Adrenal gland (tissue), 12 donors: ENCODE data around the gene CBX7. TPM values are rescaled to one million over a fixed set of nuclear protein-coding genes. Genes with fewer than 3 reads are reported as not detected.
"Not testable (repeated sequence)": the region's sequence is repeated elsewhere in the genome, so short reads cannot be mapped to it uniquely, and the experiment has no call there.

Experiments used
- DNase-seq, 7 donors: peaks; one replicate each; pipeline ENCODE4 v3.0.0-alpha.2; 2019 to 2020
- H3K27ac ChIP-seq, 5 donors: fragments of 200-600 bp; sonication (generic) in 4 of 5; 1 replicate in 3 of 5; 2 replicates in 2 of 5; pipeline versions ENCODE4 v1.5.1 to v1.8.0; 2016 to 2020; ENCODE audit warnings: mild to moderate bottlenecking in 1 of 5
- H3K27me3 ChIP-seq: fragments of 200-600 bp; 2 replicates; pipeline ENCODE4 v1.8.0; 2021
- H3K36me3 ChIP-seq, 2 donors: fragments of 200-600 bp; replicated peaks in 1 of 2; 1 replicate in 1 of 2; 2 replicates in 1 of 2; pipeline versions ENCODE4 v1.5.1 to v1.8.0; 2018 to 2022
- H3K4me1 ChIP-seq, 2 donors: fragments of 200-600 bp; replicated peaks in 1 of 2; 1 replicate in 1 of 2; 2 replicates in 1 of 2; pipeline versions ENCODE4 v1.5.1 to v1.8.0; 2018 to 2021
- H3K4me3 ChIP-seq, 4 donors: fragments of 200-600 bp; sonication (generic) in 3 of 4; one replicate each; pipeline ENCODE4 v1.5.1; 2016 to 2018
- H3K9me3 ChIP-seq, 3 donors: fragments of 200-600 bp; sonication (generic) in 1 of 3; replicated peaks in 1 of 3; 1 replicate in 2 of 3; 2 replicates in 1 of 3; pipeline versions ENCODE4 v1.5.1 to v1.8.0; 2016 to 2021
- CTCF ChIP-seq, 6 experiments: fragments of 450-650 bp in 4 of 6; fragments of 200-600 bp in 2 of 6; sonication (generic) in 1 of 6; IDR thresholded peaks; 1 replicate in 5 of 6; 2 replicates in 1 of 6; pipeline versions ENCODE4 v1.5.1 to v1.8.0; 2016 to 2021; ENCODE audit warnings: antibody characterized with exemption in 6 of 6, mild to moderate bottlenecking in 2 of 6, moderate library complexity in 1 of 6
- POLR2A ChIP-seq, 2 donors: fragments of 450-650 bp; IDR thresholded peaks; one replicate each; pipeline ENCODE4 v1.6.1; 2017; ENCODE audit warnings: antibody characterized with exemption in 2 of 2, mild to moderate bottlenecking in 2 of 2, moderate library complexity in 1 of 2
- WGBS, 4 donors: extraction: QIAGEN DNeasy Blood & Tissue Kit in 2 of 4; methylation state at CpG; one replicate each; pipeline versions ENCODE4 v1.1.5 to v1.1.7; 2013 to 2017; 5-methylcytosine and 5-hydroxymethylcytosine counted together
- intact Hi-C, 2 donors: fragments of 100-400 bp; cut with DNase I; formaldehyde crosslinking; loops; one replicate each; pipeline versions ENCODE4 v1.14.1 to v1.15.0; 2022 to 2023
- polyA plus RNA-seq, 3 donors: library from polyadenylated mRNA; stranded (reverse); fragments of 200-250 nt in 2 of 3; fragments of 350-450 nt in 1 of 3; fragmentation: Illumina TruSeq in 1 of 3; extraction: RNeasy Lipid Tissue Mini Kit (QIAGEN cat#74804) in 1 of 3; gene quantifications; one replicate each; pipeline ENCODE4 v1.2.3, GENCODE V29; 2013 to 2014
- total RNA-seq, 9 donors: library from RNA; depleted of rRNA in 4 of 9; stranded (reverse); fragments of >200 nt in 4 of 9; fragments of 120-200 nt in 1 of 9; fragmentation: NEBNext Ultra II Directional in 1 of 9; extraction: Animal tissue kit (Norgen Biotek cat#: 25700) in 1 of 9; gene quantifications; one replicate each; pipeline versions ENCODE4 v1.1.0 to v1.2.4, GENCODE V29; 2013 to 2023
- donor health status: healthy with polysubstance abuse.
- donor health status: Bipolar disorder and iron deficiency.
- donor health status: DM: yes; HTN: yes; CAD: no.
- donor health status: DM: no; HTN: no; CAD: no.
- donor health status: DM: no; HTN: no; CAD: no.
- donor health status: DM: yes; HTN: yes; CAD: no.

CBX7 gene
- total and polyA plus RNA-seq, 12 donors = 2.7 to 89.2 (median 51.5) TPM

DNA sequence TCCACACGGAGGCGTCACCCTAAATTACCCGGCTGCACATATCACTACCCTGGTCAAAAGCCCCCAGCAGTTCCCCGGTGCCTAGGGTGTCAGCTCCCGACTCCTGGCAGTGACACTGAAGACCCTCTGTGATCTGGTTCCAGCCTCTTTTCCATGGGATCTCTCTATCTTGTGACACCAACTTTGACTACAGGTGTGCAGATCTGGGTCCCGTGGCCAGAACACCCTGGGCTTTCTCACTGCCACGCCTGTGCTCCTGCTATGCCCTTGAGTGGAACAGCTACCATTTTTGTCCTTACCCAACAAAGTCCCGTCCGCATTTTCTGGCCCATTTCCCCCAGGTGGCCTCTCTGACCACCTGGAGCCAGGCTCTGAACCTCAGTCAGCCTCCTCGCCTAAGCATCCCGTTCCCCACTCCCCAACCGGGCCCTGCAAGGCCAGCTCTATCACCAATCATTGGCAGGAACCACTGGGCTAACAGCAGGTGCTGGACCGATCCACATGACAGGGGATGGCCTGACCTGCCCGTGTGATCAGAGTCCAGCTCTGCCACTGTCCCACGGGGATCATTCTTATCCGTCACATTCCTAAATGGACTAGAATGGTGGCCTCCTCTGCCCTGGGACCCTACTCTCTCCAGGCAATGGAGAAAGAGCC lies 20.7 kb upstream of the CBX7 start:
- 85 to 88% (median 87%) methylated on average over 14 to 16 of the region's 16 CpGs for WGBS, 4 donors
- no peak overlapping the region for H3K4me3 ChIP-seq
- H3K9me3 ChIP-seq = no peaks in the 10 kb centered on the region
- H3K4me1 ChIP-seq = peaks cover 27 to 46% of the 10 kb centered on the region in 2 donors
- peak overlapping the region in 2 of 5 donors; percentile 66 to 89 for H3K27ac ChIP-seq
- no peaks in the 10 kb centered on the region for H3K36me3 ChIP-seq
- peak in 1 of 7 donors; percentile 52 for DNase-seq
- intact Hi-C loops = loop anchor here (10.0 kb wide), 2 partner anchors 322 to 352 kb away; partner anchors contain the start of gene ATF4 (in 1 of the 2)
- TF ChIP-seq POLR2A (IDR thresholded peaks at IDR 0.05) (no peak), CTCF (IDR thresholded peaks at IDR 0.05) (no peak)
- H3K27me3 ChIP-seq = no peaks in the 10 kb centered on the region

DNA sequence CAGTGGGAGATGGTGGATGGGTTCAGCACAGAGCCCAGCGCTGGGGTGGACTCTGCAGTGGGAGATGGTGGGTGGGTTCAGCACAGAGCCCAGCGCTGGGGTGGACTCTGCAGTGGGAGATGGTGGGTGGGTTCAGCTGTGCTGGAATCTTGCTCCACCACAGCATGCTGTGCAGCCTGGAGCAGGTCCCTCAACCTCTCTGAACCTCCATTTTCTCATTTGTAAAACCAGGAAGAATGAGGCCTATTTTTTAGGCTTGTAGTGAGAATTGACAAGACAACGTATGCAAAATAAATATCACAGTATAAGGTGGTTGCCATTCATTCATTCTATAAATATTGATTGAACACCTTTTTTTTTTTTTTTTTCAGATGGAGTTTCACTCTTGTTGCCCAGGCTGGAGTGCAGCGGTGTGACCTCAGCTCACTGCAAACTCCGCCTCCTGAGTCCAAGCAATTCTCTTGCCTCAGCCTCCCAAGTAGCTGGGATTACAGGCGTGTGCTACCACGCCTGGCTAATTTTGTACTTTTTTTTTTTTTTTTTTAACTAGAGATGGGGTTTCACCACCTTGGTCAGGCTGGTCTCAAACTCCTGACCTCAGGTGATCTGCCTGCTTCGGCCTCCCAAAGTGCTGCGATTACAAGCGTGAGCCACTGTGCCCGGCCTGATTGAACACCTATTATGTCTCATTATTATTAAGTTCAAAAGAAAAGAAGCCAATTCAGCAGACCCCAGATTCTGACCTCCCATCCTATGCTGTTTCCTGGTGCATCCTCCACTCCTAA lies 20.0 kb upstream of the CBX7 start:
- intact Hi-C loops = loop anchor here (10.0 kb wide), 2 partner anchors 322 to 352 kb away; partner anchors contain the start of gene ATF4 (in 1 of the 2)
- H3K27ac ChIP-seq = peak overlapping the region in 2 of 5 donors; percentile 66 to 89
- peaks cover 27 to 44% of the 10 kb centered on the region in 2 donors for H3K4me1 ChIP-seq
- not testable (repeated sequence) for H3K9me3 ChIP-seq, H3K27me3 ChIP-seq, H3K4me3 ChIP-seq, H3K36me3 ChIP-seq
- DNase-seq = peak in 1 of 7 donors; percentile 48
- 89 to 95% (median 90%) methylated on average over 9 to 11 of the region's 11 CpGs for WGBS, 4 donors

DNA sequence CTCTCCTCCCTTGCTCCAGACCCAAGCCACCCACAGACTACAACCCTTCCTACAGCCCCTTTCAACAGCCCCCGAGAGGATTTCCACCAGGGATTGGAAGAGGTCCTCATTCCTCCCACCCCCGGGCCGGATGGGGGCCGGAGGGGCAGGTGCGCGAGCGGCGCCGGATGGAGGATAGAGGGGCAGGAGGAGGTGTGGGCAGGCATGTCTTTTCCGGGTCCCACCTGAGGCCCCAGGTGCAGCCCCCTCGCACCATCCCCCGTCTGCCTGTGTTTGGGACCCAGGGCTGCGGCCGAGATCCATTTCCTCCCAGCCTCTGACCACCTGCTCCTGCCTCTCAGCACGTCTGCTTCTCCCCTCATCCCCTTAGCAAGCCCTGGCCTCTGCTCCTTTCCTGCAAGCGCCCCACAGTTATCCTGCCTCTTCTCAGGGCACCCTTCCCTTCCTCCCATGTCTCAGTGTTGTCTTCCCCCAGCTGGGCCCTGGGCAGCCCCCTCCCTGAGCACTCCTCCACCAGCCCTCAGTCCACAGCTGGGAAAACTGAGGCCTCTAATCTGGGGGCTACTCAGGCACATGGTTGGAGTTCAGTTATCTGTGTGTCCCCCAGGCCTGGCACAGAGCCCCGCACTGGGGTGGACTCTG lies 19.3 kb upstream of the CBX7 start:
- Histone ChIP-seq H3K27me3 (no peaks in the 10 kb centered on the region), H3K9me3 (no peaks in the 10 kb centered on the region), H3K27ac (no peak overlapping the region), H3K4me1 (peaks cover 27 to 42% of the 10 kb centered on the region in 2 donors), H3K36me3 (no peaks in the 10 kb centered on the region), H3K4me3 (no peak overlapping the region)
- WGBS, 4 donors = 70 to 77% (median 71%) methylated on average over 7 to 17 of the region's 17 CpGs
- intact Hi-C loops = loop anchor here (2.0 to 10.0 kb wide), 3 partner anchors 141 to 353 kb away; partner anchors contain the start of gene ATF4 (in 1 of the 2)
- TF ChIP-seq POLR2A (IDR thresholded peaks at IDR 0.05) (no peak), CTCF (IDR thresholded peaks at IDR 0.05) (no peak)
- peak in 1 of 7 donors; percentile 52 for DNase-seq

DNA sequence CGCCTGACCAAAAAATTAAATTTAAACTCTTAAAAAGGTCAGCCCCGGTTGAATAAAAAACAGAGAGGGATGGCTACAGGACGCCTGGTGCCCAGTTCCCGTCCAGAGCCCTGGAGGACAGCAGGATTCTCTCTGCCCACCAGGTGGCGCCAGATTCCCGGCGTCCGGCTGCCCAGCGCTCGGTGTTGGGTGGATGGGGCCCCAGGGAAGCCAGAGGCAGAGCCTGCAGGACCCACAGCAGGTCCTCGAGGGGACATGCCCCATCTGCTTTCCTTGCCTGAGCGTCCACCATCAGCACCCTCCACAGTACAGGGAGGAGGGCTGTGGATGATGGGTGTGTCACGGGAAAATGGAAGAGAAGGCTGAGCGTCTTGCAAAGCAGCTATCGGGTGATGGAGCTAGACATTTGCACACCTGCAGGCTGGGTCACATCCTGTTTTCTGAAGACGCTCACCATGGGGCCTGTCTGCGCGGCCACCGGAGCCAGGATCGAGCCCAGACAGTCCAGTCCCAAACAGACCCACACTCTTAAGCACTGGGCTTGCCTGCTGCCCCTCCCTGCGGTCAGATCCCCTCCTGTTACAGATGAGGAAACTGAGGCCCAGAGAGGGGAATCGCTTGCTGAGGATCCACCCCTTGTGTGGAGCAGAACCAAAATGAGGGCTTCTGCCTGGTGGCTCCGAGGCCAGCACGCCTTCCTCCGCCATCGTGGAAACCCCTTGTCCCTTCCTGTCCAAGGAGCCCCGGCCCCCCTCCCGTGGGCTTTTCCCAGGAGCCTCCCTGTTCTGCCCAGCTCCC lies 18.5 kb upstream of the CBX7 start:
- Histone ChIP-seq H3K27me3 (no peaks in the 10 kb centered on the region), H3K27ac (no peak overlapping the region), H3K36me3 (no peaks in the 10 kb centered on the region), H3K4me3 (no peak overlapping the region), H3K4me1 (peaks cover 21 to 35% of the 10 kb centered on the region in 2 donors), H3K9me3 (no peaks in the 10 kb centered on the region)
- 22 to 30% (median 25%) methylated on average over 18 to 28 of the region's 28 CpGs for WGBS, 4 donors
- peak; percentile 72 to 91 (median 84) for DNase-seq
- TF ChIP-seq POLR2A (IDR thresholded peaks at IDR 0.05) (no peak), CTCF (IDR thresholded peaks at IDR 0.05) (peak; percentile 95 to 98 (median 98))
- intact Hi-C loops = loop anchor here (2.0 to 10.0 kb wide), 3 partner anchors 142 to 354 kb away; partner anchors contain the start of gene ATF4 (in 1 of the 2)
